ENCODE data around the gene SHD.
"Not testable (repeated sequence)": the region's sequence is repeated elsewhere in the genome, so short reads cannot be mapped to it uniquely, and the experiment has no call there.

Gene SHD, protein sequence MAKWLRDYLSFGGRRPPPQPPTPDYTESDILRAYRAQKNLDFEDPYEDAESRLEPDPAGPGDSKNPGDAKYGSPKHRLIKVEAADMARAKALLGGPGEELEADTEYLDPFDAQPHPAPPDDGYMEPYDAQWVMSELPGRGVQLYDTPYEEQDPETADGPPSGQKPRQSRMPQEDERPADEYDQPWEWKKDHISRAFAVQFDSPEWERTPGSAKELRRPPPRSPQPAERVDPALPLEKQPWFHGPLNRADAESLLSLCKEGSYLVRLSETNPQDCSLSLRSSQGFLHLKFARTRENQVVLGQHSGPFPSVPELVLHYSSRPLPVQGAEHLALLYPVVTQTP

GRCh38 chr19:4278419-4279266 is at the start of gene SHD:
Gene SHD (plus strand): TSS chr19:4279266. CDS start chr19:4280064, 798 bp downstream.
- H3K4me3 ChIP-seq (ENCODE audit: low read length), result no peak within 1 kb of the TSS
- H3K27me3 ChIP-seq (replicated peaks; ENCODE audit: control insufficient read depth, insufficient read depth, low read length), result peaks cover 34% of the 10 kb centered on the region
- no peaks in the 10 kb centered on the region for H3K36me3 ChIP-seq (ENCODE audit: control insufficient read depth, insufficient read depth, low read length, severe bottlenecking)
- H3K9me3 ChIP-seq (ENCODE audit: control insufficient read depth, low read length), result no peaks in the 10 kb centered on the region
- no peaks in the 10 kb centered on the region for H3K4me1 ChIP-seq (ENCODE audit: control insufficient read depth, insufficient read depth, low read length)
- H3K9ac ChIP-seq (ENCODE audit: low read length), result no peak within 1 kb of the TSS
- peak; percentile 22 for DNase-seq (ENCODE audit: low read depth)

DNA sequence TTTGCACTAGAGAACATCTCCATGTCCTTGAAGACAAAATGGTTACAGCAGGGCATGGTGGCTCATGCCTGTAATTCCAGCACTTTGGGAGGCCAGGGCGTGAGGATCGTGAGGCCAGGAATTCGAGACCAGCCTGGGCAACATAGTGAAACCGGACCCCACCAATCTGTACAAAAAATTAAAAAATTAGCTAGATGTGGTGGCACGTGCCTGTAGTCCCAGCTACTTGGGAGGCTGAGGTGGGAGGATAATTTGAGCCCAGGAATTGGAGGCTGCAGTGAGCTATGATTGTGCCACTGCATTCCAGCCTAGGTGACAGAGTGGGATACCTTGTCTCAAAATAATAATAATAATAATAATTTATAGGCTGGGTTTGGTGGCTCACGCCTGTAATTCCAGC is 48.8 kb upstream of the SHD start:
- not testable (repeated sequence) for H3K36me3 ChIP-seq (ENCODE audit: control insufficient read depth, insufficient read depth, low read length, severe bottlenecking)

DNA sequence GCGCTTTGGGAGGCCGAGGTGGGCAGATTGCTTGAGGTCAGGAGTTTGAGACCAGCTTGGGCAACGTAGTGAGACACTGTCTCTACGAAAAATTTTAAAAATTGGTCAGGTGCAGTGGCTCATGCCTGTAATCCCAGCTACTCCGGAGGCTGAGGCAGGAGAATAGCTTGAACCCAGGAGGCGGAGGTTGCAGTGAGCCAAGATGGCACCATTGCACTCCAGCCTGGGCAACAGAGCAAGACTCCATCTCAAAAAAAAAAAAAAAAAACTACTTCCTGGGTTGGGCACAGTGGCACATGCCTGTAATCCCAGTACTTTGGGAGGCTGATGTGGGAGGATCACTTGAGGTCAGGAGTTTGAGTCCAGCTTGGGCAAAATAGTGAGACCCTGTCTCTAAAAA is 47.5 kb upstream of the SHD start:
- not testable (repeated sequence) for H3K36me3 ChIP-seq (ENCODE audit: control insufficient read depth, insufficient read depth, low read length, severe bottlenecking); DNase-seq (ENCODE audit: low read depth); H3K9ac ChIP-seq (ENCODE audit: low read length); H3K9me3 ChIP-seq (ENCODE audit: control insufficient read depth, low read length); H3K4me1 ChIP-seq (ENCODE audit: control insufficient read depth, insufficient read depth, low read length); H3K4me3 ChIP-seq (ENCODE audit: low read length)
- H3K27me3 ChIP-seq (replicated peaks; ENCODE audit: control insufficient read depth, insufficient read depth, low read length), result peaks cover 32% of the 10 kb centered on the region

More for the DNA sequence above, 48.8 kb upstream of the SHD start:
- H3K9me3 ChIP-seq (ENCODE audit: control insufficient read depth, low read length); H3K4me3 ChIP-seq (ENCODE audit: low read length); DNase-seq (ENCODE audit: low read depth); H3K9ac ChIP-seq (ENCODE audit: low read length); H3K4me1 ChIP-seq (ENCODE audit: control insufficient read depth, insufficient read depth, low read length): not testable (repeated sequence)
- H3K27me3 ChIP-seq (replicated peaks; ENCODE audit: control insufficient read depth, insufficient read depth, low read length), result peaks cover 39% of the 10 kb centered on the region

GRCh38 chr19:4232139-4232538 is 46.9 kb upstream of the SHD start:
- peaks cover 35% of the 10 kb centered on the region for H3K27me3 ChIP-seq (replicated peaks; ENCODE audit: control insufficient read depth, insufficient read depth, low read length)
- DNase-seq (ENCODE audit: low read depth); H3K9ac ChIP-seq (ENCODE audit: low read length); H3K9me3 ChIP-seq (ENCODE audit: control insufficient read depth, low read length); H3K4me1 ChIP-seq (ENCODE audit: control insufficient read depth, insufficient read depth, low read length); H3K36me3 ChIP-seq (ENCODE audit: control insufficient read depth, insufficient read depth, low read length, severe bottlenecking); H3K4me3 ChIP-seq (ENCODE audit: low read length): not testable (repeated sequence)

DNA sequence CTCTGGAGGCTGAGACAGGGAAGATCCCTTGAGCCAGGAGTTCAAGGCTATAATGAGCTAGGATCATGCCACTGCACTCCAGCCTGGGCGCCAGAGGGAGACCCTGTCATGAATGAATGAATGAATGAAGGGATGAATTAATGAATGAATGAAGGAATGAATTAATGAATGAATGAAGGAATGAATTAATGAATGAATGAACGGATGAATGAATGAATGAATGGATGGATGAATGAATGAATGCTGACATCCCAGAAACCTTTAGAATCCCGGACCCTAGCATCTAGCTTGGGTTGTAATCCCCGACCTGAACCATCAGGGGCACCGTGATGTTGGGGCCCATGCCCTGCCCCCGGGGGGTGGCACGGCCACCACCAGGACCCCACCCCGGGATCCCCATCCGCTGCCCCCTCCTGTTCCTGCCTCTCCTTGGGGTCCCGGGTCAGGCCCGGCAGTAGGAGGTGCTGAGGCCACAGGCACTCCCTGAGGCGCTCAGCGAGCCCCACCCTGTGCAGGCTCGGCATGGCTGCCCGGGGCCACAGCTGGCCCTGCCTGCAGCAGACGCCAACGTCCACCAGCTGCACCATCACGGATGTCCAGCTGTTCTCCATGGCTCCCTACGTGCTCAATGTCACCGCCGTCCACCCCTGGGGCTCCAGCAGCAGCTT is 46.3 kb upstream of the SHD start:
- Histone ChIP-seq H3K9ac (ENCODE audit: low read length) (no peak overlapping the region), H3K27me3 (replicated peaks; ENCODE audit: control insufficient read depth, insufficient read depth, low read length) (peaks cover 32% of the 10 kb centered on the region), H3K36me3 (ENCODE audit: control insufficient read depth, insufficient read depth, low read length, severe bottlenecking) (no peaks in the 10 kb centered on the region), H3K4me1 (ENCODE audit: control insufficient read depth, insufficient read depth, low read length) (peaks cover 3% of the 10 kb centered on the region), H3K4me3 (ENCODE audit: low read length) (no peak overlapping the region), H3K9me3 (ENCODE audit: control insufficient read depth, low read length) (no peaks in the 10 kb centered on the region)
- DNase-seq (ENCODE audit: low read depth), result no peak

DNA sequence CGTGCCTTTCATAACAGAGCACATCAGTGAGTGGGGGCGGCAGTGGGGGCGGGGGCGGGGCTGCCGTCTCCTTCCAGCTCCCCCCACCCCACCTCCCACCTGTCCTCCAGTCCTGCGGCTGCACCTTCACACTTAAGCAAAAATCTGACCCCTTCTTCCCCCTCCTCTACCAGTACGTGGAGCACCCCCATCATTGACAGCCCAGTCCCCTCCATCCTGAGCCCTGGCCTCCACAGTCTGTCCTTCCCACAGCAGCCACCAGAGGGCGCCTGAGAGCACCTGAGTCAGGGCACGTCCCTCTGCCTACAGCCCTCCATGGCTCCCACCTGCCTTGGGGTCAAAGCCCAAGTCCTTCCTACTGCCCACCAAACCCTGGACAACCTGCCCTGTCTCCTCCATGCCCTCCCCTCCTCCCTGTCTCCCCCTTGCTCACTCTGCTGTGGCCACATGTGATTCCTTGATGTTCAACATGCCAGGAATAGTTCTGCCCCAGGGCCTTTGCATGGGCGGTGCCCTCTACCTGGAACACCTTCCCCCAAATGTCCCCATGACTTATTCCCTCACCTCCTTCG is 45.7 kb upstream of the SHD start:
- peak; percentile 55 for DNase-seq (ENCODE audit: low read depth)

DNA sequence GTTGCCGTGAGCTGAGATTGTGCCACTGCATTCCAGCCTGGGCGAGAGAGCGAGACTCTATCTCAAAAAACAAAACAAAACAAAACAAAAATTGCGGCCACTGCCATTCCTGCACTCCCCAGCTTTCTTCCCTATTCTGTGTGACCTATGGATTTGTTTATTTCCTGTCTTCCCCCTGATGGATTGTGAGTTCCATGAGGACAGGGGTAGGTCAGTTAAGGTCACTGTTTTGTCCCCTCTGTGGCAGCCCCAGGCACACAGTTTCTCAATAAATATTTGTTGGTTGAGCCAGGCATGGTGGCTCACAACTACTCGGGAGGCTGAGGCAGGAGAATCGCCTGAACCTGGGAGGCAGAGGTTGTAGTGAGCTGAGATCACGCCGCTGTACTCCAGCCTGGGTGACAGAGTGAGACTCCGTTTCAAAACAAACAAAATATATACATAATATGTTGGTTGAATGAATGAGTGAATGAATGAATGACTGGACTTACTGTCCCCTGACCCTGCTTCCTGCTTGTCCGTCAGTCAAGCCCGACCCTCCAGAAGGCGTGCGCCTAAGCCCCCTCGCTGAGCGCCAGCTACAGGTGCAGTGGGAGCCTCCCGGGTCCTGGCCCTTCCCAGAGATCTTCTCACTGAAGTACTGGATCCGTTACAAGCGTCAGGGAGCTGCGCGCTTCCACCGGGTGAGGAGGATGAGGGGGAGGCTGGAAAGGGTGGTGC is 44.8 kb upstream of the SHD start:
- peaks cover 2% of the 10 kb centered on the region for H3K4me1 ChIP-seq (ENCODE audit: control insufficient read depth, insufficient read depth, low read length)
- no peaks in the 10 kb centered on the region for H3K9me3 ChIP-seq (ENCODE audit: control insufficient read depth, low read length)
- H3K4me3 ChIP-seq (ENCODE audit: low read length), result no peak overlapping the region
- DNase-seq (ENCODE audit: low read depth), result peak; percentile 4
- no peak overlapping the region for H3K9ac ChIP-seq (ENCODE audit: low read length)
- H3K36me3 ChIP-seq (ENCODE audit: control insufficient read depth, insufficient read depth, low read length, severe bottlenecking), result no peaks in the 10 kb centered on the region
- H3K27me3 ChIP-seq (replicated peaks; ENCODE audit: control insufficient read depth, insufficient read depth, low read length), result peaks cover 18% of the 10 kb centered on the region

More for the DNA sequence above, 45.7 kb upstream of the SHD start:
- Histone ChIP-seq H3K4me1 (ENCODE audit: control insufficient read depth, insufficient read depth, low read length) (peaks cover 3% of the 10 kb centered on the region), H3K36me3 (ENCODE audit: control insufficient read depth, insufficient read depth, low read length, severe bottlenecking) (no peaks in the 10 kb centered on the region), H3K9ac (ENCODE audit: low read length) (no peak overlapping the region), H3K27me3 (replicated peaks; ENCODE audit: control insufficient read depth, insufficient read depth, low read length) (peaks cover 25% of the 10 kb centered on the region), H3K9me3 (ENCODE audit: control insufficient read depth, low read length) (no peaks in the 10 kb centered on the region), H3K4me3 (ENCODE audit: low read length) (no peak overlapping the region)

DNA sequence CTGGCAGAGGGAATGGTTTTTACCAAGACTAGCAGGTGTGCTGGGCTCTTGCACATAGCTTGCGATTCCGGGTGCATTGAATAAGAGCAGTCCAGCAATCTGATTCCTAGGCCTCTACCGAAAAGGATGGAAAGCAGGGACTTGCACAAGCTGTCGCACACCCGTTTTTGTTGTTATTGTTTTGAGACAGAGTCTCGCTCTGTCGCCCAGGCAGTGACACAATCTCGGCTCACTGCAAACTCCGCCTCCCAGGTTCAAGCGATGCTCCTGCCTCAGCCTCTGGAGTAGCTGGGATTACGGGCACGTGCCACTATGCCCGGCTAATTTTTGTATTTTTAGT is 44.2 kb upstream of the SHD start:
- DNase-seq (ENCODE audit: low read depth), result no peak
- Histone ChIP-seq H3K4me3 (ENCODE audit: low read length) (no peak overlapping the region), H3K36me3 (ENCODE audit: control insufficient read depth, insufficient read depth, low read length, severe bottlenecking) (no peaks in the 10 kb centered on the region), H3K9me3 (ENCODE audit: control insufficient read depth, low read length) (no peaks in the 10 kb centered on the region), H3K9ac (ENCODE audit: low read length) (no peak overlapping the region), H3K27me3 (replicated peaks; ENCODE audit: control insufficient read depth, insufficient read depth, low read length) (peaks cover 18% of the 10 kb centered on the region), H3K4me1 (ENCODE audit: control insufficient read depth, insufficient read depth, low read length) (no peaks in the 10 kb centered on the region)

DNA sequence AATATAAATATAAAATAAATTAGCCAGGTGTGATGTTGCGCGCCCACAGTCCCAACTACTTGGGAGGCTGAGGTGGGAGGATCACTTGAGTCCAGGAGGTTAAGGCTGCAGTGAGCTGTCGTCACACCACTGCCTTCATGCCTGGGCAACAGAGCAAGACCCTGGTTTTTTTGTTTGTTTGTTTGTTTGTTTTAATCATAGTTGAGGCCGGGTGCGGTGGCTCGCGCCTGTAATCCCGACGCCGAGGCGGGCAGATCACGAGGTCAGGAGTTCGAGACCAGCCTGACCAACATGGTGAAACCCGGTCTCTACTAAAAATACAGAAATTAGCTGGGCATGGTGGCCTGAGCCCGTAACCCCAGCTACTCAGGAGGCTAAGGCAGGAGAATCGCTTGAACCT is 41.6 kb upstream of the SHD start:
- not testable (repeated sequence) for H3K4me3 ChIP-seq (ENCODE audit: low read length); DNase-seq (ENCODE audit: low read depth); H3K9ac ChIP-seq (ENCODE audit: low read length)

DNA sequence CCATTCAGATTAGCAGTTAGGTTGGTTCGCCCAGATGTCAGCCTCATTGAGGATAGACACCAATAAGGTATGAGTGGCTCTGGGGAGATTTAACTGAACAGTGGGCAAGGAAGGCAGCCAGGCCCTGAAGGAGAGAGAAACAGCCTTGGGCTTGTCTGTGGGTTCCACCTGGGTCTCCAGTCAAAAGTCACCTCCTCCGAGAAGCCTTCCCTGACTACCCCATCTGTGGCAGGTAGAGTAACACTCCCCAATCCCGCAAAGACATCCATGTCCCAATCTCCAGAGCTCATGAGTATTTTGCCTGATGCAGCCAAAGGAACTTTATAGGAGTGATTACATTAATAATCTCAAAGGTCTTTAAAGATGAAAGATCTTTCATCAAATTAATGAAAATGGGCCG is 40.2 kb upstream of the SHD start:
- Histone ChIP-seq H3K27me3 (replicated peaks; ENCODE audit: control insufficient read depth, insufficient read depth, low read length) (peaks cover 13% of the 10 kb centered on the region), H3K4me3 (ENCODE audit: low read length) (no peak overlapping the region), H3K4me1 (ENCODE audit: control insufficient read depth, insufficient read depth, low read length) (no peaks in the 10 kb centered on the region), H3K9ac (ENCODE audit: low read length) (no peak overlapping the region), H3K9me3 (ENCODE audit: control insufficient read depth, low read length) (peaks cover 10% of the 10 kb centered on the region), H3K36me3 (ENCODE audit: control insufficient read depth, insufficient read depth, low read length, severe bottlenecking) (no peaks in the 10 kb centered on the region)
- no peak for DNase-seq (ENCODE audit: low read depth)

More for the DNA sequence above, 41.6 kb upstream of the SHD start:
- not testable (repeated sequence) for H3K36me3 ChIP-seq (ENCODE audit: control insufficient read depth, insufficient read depth, low read length, severe bottlenecking); H3K9me3 ChIP-seq (ENCODE audit: control insufficient read depth, low read length); H3K4me1 ChIP-seq (ENCODE audit: control insufficient read depth, insufficient read depth, low read length)
- peaks cover 18% of the 10 kb centered on the region for H3K27me3 ChIP-seq (replicated peaks; ENCODE audit: control insufficient read depth, insufficient read depth, low read length)

Data from adipocyte (in vitro differentiated cells).